IPS-15b (cell line): ENCODE measurements around the gene DCUN1D3.

Source experiments
- H3K27me3 ChIP-seq: one replicate; pipeline ENCODE4 v1.6.1; 2013; ENCODE audit warnings: low read length; ENCODE audit not compliant: control insufficient read depth, insufficient read depth
- H3K36me3 ChIP-seq: one replicate; pipeline ENCODE4 v1.6.1; 2013; ENCODE audit warnings: low read length; ENCODE audit not compliant: control insufficient read depth, insufficient read depth
- H3K4me1 ChIP-seq: one replicate; pipeline ENCODE4 v1.6.1; 2013; ENCODE audit warnings: mild to moderate bottlenecking, low read length; ENCODE audit not compliant: control insufficient read depth, insufficient read depth
- H3K4me3 ChIP-seq: one replicate; pipeline ENCODE4 v1.5.1; 2013; ENCODE audit warnings: low read depth, low read length
- H3K9ac ChIP-seq: one replicate; pipeline ENCODE4 v1.6.1; 2013; ENCODE audit warnings: low read depth, mild to moderate bottlenecking, low read length
- H3K9me3 ChIP-seq: one replicate; pipeline ENCODE4 v1.6.1; 2013; ENCODE audit warnings: mild to moderate bottlenecking, low read length; ENCODE audit not compliant: control insufficient read depth, insufficient read depth

The DCUN1D3 gene

DNA sequence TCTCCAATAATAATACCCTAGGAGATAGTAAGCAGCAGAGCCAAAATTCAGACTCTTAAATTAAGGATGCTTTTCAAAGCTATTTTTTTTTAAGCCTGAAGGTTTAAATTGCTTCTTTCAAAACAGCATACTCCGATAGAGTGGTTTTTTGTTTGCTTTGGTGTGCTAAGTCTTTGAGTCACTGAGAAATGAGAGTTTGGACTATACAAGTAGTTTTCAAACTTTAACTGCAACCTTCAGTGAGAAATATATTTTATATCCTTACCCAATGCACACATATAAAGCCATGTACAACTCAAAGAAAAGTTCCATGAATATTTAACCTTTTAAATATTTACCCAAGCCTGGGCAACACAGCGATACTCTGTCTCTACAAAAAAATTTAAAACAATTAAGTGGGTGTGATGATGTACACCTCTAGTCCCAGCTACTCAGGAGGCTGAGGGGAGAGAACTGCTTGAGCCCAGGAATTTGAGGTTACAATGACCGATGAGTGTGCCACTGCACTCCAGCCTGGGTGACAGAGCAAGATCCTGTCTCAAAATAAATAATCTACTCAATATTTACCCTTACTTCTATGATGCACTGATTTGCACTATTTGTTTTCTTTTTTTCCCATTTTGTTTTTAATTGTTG lies 19.2 kb downstream of the DCUN1D3 start:
- H3K4me1 ChIP-seq = no peaks in the 10 kb centered on the region
- H3K36me3 ChIP-seq = no peaks in the 10 kb centered on the region
- no peaks in the 10 kb centered on the region for H3K9me3 ChIP-seq
- no peak overlapping the region for H3K9ac ChIP-seq
- no peak overlapping the region for H3K4me3 ChIP-seq
- H3K27me3 ChIP-seq = no peaks in the 10 kb centered on the region

DNA sequence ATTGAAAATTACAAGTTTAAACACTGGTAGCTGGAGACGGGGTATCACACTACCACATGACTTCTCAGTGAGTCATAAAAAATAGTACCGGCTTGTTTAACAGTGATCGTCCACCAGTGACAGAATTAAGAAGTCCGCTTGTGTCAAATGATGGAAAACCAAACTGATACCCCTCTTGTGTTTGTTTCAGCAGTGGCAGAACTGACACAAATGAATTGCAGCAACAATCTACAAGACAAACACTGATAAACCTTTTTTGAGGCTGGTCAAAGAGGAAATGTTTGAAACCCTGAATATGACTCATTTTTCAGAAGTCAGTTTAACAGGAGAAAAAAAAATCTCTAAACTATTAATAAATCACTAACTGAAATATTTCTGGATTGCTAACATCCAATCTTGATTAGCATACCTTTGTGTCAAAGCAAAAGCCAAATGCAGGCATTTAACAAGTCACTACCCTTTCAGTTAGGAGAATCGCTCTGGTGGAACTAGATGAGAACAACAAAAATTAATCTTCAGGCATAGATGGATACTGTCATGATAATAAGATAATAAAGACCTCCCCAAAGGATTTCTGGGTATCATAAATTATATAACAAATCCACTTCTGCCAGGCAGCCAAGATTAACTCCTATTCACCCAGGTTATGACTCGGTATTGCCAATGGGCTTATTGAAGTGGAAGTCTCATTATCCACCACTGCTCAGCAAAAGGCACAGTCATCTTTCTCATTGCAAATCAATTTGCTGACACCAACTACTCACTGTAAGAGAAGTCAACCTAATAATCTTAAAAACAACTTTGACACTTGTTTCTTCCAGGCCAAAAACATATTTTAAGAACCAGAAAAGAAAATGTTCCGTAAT lies 20.8 kb downstream of the DCUN1D3 start:
- Histone ChIP-seq H3K4me3 (no peak overlapping the region), H3K4me1 (no peaks in the 10 kb centered on the region), H3K9ac (no peak overlapping the region)

DNA sequence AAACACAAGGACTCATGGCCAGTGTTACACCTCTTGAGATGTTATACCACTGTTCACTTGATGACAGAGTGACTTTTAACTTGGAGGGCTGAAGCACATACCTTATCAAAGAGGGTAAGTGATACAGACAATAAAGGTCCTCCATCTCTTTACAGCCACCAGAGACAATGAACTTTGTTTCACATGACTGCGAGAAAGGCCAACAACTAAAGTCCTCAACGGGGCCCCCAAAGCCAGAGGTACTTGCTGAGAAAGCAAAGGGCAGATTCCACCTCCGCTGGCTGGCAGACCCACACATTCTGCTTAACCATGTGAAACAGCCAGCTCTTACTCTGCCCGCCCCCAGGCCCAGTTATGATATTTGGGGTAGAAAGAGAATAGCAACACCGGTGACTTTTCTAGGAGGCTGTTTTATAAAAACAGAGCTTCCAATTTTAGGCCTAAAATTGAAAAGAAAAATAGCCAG lies 21.4 kb downstream of the DCUN1D3 start:
- Histone ChIP-seq H3K9me3 (no peaks in the 10 kb centered on the region), H3K4me1 (no peaks in the 10 kb centered on the region), H3K9ac (no peak overlapping the region), H3K4me3 (no peak overlapping the region), H3K27me3 (no peaks in the 10 kb centered on the region), H3K36me3 (no peaks in the 10 kb centered on the region)

More for the DNA sequence above, 20.8 kb downstream of the DCUN1D3 start:
- Histone ChIP-seq H3K36me3 (no peaks in the 10 kb centered on the region), H3K9me3 (no peaks in the 10 kb centered on the region), H3K27me3 (no peaks in the 10 kb centered on the region)

DNA sequence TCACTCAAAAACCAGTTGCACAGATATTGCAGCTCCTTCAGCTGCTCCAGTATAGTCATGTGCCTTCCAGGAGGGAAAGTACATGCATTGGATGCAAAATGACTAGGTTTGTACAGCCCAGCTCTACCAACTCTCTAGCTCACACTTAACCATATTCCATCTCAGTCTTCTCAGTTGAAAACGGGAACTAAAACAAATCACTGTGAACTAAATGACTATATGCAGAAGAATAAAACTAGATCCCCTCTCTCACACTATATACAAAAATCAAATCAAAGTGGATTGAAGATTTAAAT lies 24.9 kb downstream of the DCUN1D3 start:
- Histone ChIP-seq H3K36me3 (no peaks in the 10 kb centered on the region), H3K4me1 (no peaks in the 10 kb centered on the region), H3K9ac (no peak overlapping the region), H3K9me3 (no peaks in the 10 kb centered on the region), H3K4me3 (no peak overlapping the region), H3K27me3 (no peaks in the 10 kb centered on the region)

DNA sequence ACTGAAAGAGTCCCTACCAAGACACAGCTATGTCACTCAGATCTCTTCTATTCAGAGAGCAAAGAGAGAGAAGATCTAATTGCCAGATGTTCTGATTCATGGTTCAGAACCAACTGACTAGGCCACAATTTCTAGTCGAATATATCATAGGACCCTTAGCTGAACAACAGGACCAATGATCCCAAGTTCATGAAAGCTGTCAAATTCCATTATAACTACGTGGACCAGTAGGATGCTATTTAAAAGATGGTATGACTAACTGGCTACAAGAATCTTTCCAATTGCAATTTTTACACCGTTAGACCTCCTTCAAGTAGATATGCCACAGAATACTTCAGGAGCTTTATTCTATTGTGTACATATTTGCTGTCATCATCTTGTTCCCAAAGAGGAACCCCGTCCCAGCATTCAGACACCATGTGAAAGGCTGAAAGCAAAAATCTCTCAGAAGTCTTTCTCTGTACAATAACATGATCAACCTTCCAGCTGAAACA lies 26.0 kb downstream of the DCUN1D3 start:
- Histone ChIP-seq H3K9me3 (no peaks in the 10 kb centered on the region), H3K4me1 (no peaks in the 10 kb centered on the region), H3K9ac (no peak overlapping the region), H3K36me3 (no peaks in the 10 kb centered on the region), H3K4me3 (no peak overlapping the region), H3K27me3 (no peaks in the 10 kb centered on the region)

DNA sequence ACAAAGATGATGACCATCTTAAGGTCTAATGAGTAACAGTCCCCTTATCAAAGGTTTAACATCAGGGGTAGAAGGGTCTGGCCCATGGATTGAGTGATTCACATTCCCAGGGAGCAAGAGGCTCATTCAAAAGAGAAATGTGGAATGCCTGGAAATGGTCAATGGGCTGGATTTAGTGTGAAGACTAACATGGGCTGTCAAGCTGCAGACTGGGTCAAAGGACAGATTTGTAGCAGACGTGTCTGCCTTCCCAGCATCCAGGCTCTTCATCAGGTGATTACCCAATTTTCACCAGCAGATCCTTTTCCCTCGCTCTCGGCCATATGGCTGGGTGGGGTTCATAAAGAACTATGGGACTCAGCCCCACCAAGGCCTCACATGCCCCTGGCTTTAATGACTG lies 26.8 kb downstream of the DCUN1D3 start:
- no peak overlapping the region for H3K4me3 ChIP-seq
- no peak overlapping the region for H3K9ac ChIP-seq
- no peaks in the 10 kb centered on the region for H3K27me3 ChIP-seq
- no peaks in the 10 kb centered on the region for H3K36me3 ChIP-seq
- no peaks in the 10 kb centered on the region for H3K9me3 ChIP-seq
- H3K4me1 ChIP-seq = no peaks in the 10 kb centered on the region

DNA sequence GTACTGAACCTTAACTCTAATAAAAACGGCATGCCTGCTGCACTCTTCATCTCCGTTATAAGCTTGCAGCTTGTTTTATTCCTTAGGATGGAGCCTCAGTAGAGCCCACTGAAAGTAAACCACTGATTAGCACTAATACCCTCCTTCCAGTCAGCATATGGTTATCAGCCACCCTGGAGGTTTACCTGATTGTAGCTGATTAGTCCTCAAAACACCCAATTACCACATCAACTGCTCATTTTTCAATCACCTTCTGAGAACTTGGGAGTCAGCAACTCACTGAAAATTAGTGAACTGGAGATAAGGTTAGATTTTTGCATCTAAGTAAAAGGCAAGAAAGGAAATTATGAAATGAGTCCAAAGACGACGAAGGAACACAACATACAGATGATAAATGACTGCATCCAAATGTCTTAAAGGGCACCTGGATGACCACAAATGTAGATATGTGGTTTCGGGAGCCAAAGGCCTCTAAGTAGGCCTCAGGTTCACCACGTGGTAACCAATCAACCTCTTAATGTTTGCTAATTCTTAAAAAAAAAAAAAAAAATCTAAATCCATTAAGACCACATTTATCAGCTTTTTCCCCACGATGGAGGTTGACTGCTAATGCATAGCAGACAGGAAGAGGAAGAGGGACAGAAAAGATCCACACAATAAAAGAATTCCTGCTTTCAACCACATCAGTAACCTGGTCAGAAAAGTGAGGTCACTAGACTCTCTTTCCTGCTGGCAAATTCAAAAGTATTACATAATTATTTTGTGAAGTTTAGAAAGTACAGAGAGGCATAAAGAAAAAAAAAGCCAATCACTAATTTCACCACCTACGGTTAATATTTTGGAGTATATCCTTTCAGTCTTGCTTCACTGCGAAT lies 28.0 kb downstream of the DCUN1D3 start:
- H3K27me3 ChIP-seq = no peaks in the 10 kb centered on the region
- H3K9me3 ChIP-seq = no peaks in the 10 kb centered on the region
- H3K4me1 ChIP-seq = no peaks in the 10 kb centered on the region
- H3K4me3 ChIP-seq = no peak overlapping the region
- no peaks in the 10 kb centered on the region for H3K36me3 ChIP-seq
- H3K9ac ChIP-seq = no peak overlapping the region

DNA sequence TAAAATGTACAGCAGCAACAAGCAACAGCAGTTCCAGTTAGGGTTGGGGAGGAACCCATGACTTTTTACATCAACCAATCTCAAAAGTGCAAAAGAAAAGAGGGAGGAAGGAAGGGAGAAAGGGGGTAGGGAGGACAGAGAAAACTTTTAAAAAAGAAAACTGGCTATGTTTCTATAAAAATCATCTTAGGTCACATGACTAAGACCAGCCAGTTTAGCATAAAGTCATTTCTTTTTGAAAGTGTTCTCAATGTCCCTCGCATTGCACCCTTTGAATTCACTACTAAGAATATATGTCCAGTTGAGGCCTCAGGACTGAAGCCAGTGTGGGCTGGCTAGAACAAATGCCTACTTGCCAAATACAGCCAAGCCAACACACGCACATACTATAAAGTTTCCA lies 28.9 kb downstream of the DCUN1D3 start:
- H3K9ac ChIP-seq = no peak overlapping the region

DNA sequence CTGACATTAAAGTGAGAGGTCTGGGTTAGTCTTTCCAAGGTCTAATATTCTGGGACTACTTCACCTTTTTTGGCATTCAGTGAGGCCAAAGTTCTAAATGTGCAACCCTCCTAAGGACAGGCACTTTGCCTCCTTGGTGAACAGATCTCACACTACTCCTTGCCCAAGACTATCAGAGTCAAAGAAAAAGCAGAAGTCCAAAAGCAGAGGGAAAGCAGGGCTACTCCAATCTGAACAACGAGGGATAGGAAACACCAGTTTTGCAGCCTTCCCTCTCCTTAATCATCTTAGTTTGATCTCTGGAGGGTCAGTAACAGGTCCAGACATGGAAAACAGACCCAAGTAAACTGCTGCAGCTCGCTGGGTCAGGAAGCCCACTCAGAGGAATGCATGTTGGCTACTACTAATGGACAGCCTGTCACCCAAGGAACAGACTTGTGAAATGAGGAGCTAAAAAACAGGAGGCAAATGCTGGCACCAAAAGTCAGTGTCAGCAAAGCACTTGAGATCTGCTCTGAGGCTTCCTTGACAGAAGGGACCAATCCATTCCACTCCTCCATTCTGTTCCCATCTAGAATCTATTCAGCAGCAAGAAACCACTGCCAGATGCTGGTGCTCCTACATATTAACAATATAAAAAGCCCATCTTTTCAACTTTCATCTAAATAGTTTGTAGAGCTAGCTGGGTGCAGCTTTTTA lies 29.9 kb downstream of the DCUN1D3 start:
- H3K27me3 ChIP-seq = no peaks in the 10 kb centered on the region
- peaks cover 6% of the 10 kb centered on the region for H3K4me1 ChIP-seq
- no peaks in the 10 kb centered on the region for H3K36me3 ChIP-seq
- no peaks in the 10 kb centered on the region for H3K9me3 ChIP-seq
- peak overlapping the region; percentile 27 for H3K9ac ChIP-seq
- no peak overlapping the region for H3K4me3 ChIP-seq

More for the DNA sequence above, 28.9 kb downstream of the DCUN1D3 start:
- Histone ChIP-seq H3K36me3 (no peaks in the 10 kb centered on the region), H3K4me3 (no peak overlapping the region), H3K27me3 (no peaks in the 10 kb centered on the region), H3K9me3 (no peaks in the 10 kb centered on the region), H3K4me1 (peaks cover under 1% of the 10 kb centered on the region)

DNA sequence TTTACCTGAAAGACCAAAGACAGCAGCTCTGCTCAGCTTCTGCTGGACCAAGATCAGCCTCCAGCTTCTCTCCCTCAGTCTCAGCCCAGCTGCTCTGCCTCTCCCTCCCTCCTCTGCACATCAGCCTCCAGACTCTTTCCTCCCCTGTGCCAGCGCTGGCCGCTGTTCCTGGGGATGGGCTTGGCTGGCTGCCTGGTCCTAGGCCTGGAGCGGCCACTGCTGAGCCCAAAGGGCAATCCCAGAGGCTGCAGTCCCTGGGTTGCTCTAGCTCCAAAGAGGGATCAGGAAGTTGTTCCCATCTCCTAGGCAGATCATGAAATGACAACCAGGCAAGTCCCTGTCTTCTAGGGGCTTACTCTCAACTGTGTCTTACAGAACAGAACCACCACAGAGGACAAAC lies 31.3 kb downstream of the DCUN1D3 start:
- no peak overlapping the region for H3K9ac ChIP-seq
- H3K4me1 ChIP-seq = peaks cover 6% of the 10 kb centered on the region

DNA sequence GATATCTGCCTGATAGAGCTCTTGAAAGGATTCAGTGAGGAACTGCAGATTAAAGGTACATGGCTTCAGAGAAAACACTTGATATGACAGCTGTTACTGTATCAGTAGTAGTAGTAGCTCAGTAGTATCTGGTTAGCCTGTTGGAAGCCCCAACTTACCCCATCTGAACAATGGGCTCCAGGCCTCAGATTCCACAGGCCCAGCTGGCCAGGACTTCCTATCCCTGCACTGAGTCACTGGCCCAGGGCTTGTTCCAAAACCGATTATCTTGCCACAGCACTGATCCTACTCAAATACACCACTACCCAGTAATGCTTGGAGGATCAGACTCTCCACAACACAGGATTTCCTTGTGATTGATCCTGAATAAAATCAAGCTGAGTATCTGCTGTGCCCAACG lies 32.6 kb downstream of the DCUN1D3 start:
- Histone ChIP-seq H3K4me3 (no peak overlapping the region), H3K36me3 (no peaks in the 10 kb centered on the region), H3K9ac (no peak overlapping the region), H3K4me1 (peaks cover 11% of the 10 kb centered on the region), H3K27me3 (no peaks in the 10 kb centered on the region), H3K9me3 (no peaks in the 10 kb centered on the region)

More for the DNA sequence above, 31.3 kb downstream of the DCUN1D3 start:
- H3K36me3 ChIP-seq = no peaks in the 10 kb centered on the region
- H3K4me3 ChIP-seq = no peak overlapping the region
- H3K27me3 ChIP-seq = no peaks in the 10 kb centered on the region
- H3K9me3 ChIP-seq = no peaks in the 10 kb centered on the region
